GM19328 (cell line): ENCODE results near the gene DOCK10.
"Not testable (repeated sequence)": the region's sequence is repeated elsewhere in the genome, so short reads cannot be mapped to it uniquely, and the experiment has no call there.

Experiments
- ATAC-seq: cut with Tn5 transposase; IDR thresholded peaks from one replicate; pipeline ENCODE4 v1.9.1; 2021; ENCODE audit warnings: mild to moderate bottlenecking, moderate library complexity; ENCODE audit not compliant: unreplicated experiment

DOCK10 gene

GRCh38 chr2:225041851-225042799 is at the start of gene DOCK10:
TSS of gene DOCK10 (minus strand) at chr2:225042468. CDS start at chr2:225042374, 94 bp downstream.
- ATAC-seq = peak; percentile 34

GRCh38 chr2:225091336-225091735 is 49.1 kb upstream of the DOCK10 start:
- no peak for ATAC-seq

GRCh38 chr2:225090746-225091145 is 48.5 kb upstream of the DOCK10 start:
- no peak for ATAC-seq

GRCh38 chr2:225086915-225087314 is 44.6 kb upstream of the DOCK10 start:
- ATAC-seq = no peak

- ATAC-seq = no peak
Measured at GRCh38 chr2:225086439-225086838, 44.2 kb upstream of the DOCK10 start.

GRCh38 chr2:225083276-225083675 is 41.0 kb upstream of the DOCK10 start:
- no peak for ATAC-seq

GRCh38 chr2:225076125-225076524 is 33.9 kb upstream of the DOCK10 start:
- ATAC-seq = no peak

GRCh38 chr2:225074919-225075681 is 32.8 kb upstream of the DOCK10 start:
- no peak for ATAC-seq

GRCh38 chr2:225074366-225074765 is 32.1 kb upstream of the DOCK10 start:
- ATAC-seq = no peak

- no peak for ATAC-seq
Measured at GRCh38 chr2:225073198-225073597, 30.9 kb upstream of the DOCK10 start.

- no peak for ATAC-seq
Measured at GRCh38 chr2:225072444-225072843, 30.2 kb upstream of the DOCK10 start.

- no peak for ATAC-seq
Measured at GRCh38 chr2:225070811-225071210, 28.5 kb upstream of the DOCK10 start.

GRCh38 chr2:225069966-225070365 is 27.7 kb upstream of the DOCK10 start:
- ATAC-seq = no peak

- ATAC-seq = no peak
Measured at GRCh38 chr2:225069477-225069876, 27.2 kb upstream of the DOCK10 start.

- ATAC-seq = no peak
Measured at GRCh38 chr2:225065882-225066281, 23.6 kb upstream of the DOCK10 start.

- no peak for ATAC-seq
Measured at GRCh38 chr2:225064928-225065327, 22.7 kb upstream of the DOCK10 start.

GRCh38 chr2:225064362-225064761 is 22.1 kb upstream of the DOCK10 start:
- ATAC-seq = no peak

GRCh38 chr2:225056330-225057073 is 14.2 kb upstream of the DOCK10 start:
- ATAC-seq = no peak

GRCh38 chr2:225055714-225056113 is 13.4 kb upstream of the DOCK10 start:
- no peak for ATAC-seq

- peak; percentile 68 for ATAC-seq
Measured at GRCh38 chr2:225052703-225053102, 10.4 kb upstream of the DOCK10 start.

- not testable (repeated sequence) for ATAC-seq
Measured at GRCh38 chr2:225047502-225047901, 5.2 kb upstream of the DOCK10 start.
